Stimulated activated CD8-positive, alpha-beta memory T cell treated with anti-CD3 and anti-CD28 coated beads, Interleukin-7, amount 100 ng/mL, for 24 hours (primary cell): ENCODE measurements around the gene TENT5C.

Experiments used
- DNase-seq: peaks from one replicate; pipeline ENCODE4 v3.0.0-alpha.2; 2020; ENCODE audit warnings: low read depth

The TENT5C gene

GRCh38 chr1:117657949-117658660 is 52.3 kb downstream of the TENT5C start:
- DNase-seq: no peak

DNA sequence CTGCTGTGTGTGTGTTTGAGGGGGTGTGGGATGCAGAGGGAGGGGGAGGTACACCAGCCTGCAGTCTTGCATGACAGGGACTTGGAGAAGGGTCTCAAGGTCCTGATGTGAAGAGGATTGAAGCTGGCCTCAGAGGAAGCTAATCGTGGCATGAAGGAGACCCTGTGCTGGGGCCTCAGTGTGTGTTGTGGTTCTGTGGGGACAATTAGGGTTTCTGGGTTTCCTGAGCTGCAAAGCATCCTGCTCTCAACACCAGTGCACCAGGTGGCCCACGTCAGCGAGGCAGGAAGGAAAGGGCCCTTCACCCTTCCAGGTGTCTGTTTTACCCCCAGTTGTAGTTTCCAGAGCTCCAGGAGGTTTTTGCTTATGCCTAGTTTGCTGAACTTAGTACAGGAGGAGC is 52.8 kb downstream of the TENT5C start:
- no peak for DNase-seq

- no peak for DNase-seq
Measured at GRCh38 chr1:117659550-117660270, 53.9 kb downstream of the TENT5C start.

DNA sequence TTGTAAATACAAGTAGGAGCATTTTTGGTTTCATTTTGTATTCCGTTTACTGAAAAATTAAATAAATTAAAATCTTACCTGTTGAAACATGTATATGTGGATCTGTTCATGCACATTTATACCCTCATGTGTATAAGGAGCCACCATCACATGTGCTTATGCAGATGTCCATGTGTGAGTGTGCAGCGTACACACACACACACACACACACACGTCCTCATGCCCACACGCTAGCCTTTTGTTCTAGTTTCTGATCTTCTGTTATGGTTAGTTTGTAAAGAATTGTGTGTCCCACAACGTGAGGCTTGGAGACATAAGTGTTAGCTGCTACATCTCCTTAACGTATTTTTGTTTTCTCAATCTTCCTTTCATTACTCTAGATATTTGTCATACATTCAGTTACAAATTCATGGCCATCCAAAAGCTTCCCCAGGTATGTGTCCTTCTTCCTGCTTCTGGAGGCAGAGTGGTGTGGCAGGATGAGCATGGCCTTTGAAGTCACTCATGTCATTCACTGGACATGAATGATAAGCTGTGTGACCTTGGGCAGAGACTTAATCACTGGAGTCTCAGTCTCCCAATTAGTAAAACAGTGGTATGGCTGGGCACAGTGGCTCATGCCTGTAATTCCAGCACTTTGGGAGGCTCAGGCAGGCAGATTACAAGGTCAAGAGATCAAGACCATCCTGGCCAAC is 54.6 kb downstream of the TENT5C start:
- no peak for DNase-seq

DNA sequence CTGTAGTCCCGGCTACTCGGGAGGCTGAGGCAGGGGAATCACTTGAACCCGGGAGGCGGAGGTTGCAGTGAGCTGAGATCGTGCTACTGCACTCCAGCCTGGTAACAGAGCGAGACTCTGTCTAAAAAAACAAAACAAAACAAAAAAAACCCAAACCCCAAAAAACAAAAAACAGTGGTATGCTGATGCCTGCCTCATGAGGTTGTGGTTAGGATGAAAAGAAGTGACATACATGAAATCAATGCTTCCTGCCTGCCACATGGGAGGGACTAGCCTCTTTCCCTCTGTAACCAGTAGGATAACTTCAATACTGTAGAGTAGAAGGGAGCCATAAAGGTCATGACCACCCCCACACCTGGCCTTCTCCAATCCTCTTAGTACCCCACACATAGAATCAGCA is 55.2 kb downstream of the TENT5C start:
- no peak for DNase-seq

- no peak for DNase-seq
Measured at GRCh38 chr1:117662667-117663066, 56.8 kb downstream of the TENT5C start.

DNA sequence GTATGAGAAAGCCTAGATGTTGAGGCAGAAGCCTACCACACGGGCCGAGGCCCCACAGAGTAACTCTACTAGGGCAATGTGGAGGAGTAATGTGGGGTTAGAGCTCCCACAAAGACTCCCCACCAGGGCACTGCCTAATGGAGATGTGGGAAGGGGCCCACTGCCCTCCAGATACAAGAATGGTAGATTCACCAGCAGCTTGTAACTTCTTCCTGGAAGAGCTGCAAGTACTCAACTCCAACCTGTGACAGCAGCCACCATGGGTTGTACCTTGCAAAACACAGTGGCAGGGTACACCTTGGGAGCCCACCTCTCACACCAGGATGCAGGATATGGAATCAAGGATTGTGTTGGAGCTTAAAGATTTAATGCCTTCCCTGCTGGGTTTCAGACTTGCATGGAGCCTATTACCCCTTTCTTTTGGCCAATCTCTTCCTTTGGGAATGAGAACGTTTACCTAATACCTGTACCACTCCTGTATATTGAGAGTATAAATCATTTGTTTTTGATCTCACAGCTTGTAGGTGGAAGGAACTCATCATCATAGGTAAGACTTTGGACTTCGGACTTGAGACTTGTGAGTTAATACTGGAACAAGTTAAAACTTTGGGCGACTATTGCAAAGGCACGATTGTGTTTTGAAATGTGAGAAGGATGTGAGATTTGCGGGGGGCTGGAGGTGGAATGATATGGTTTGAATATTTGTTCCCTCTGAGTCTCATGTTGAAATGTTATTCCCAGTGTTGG is 57.5 kb downstream of the TENT5C start:
- DNase-seq: no peak

- no peak for DNase-seq
Measured at GRCh38 chr1:117664314-117664713, 58.5 kb downstream of the TENT5C start.

DNA sequence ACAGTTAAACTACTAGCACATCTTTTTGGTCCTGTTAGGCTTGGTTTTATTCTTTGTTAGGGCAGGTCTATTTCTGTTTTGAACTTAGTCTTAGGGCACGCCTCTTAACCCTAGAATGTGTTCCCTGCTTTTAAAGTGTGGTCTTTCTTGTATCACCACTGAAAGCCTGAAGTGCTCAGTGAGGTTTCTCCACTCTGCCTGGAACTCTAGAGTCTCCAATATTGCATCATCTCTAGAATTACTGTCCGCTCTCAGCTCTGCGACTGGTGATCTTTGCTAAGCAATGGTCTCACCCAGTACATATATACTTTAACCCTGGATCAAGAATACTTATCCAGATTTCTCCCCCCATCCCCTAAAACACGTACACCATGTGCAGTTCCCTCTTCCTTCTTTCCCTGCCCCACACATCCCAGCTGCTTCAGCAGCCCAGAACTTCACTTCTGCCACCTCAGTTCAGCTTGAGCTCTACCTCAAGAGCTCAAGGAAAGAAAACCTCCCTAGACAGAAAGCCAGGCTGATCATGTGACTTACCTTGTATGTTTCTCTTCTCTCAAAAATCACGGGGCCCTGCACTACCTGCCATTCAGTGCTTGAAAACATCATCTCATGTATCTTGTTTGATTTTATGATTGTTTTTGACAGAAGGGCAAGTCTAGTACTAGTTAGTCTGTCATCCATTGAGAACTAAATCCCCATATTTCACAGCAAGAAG is 59.9 kb downstream of the TENT5C start:
- DNase-seq: no peak

DNA sequence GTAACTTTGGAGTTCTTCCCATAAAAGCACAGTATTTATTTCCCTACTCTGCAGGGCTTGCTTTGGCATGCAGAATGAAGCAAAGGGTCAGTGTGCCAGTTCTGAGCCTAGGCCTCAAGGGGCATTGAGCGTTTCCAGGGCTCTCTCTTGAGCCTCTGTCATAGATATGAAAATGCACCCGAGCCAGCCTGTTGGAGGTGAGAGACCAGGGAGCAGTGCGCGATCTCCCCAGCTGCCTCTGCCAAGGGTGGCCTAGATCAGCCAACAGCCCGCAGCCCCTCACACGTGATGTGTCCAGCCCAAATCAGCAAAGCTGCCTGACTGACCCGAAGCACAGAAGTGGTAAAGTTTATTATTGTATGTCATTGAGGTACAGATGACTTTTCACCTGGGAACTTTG is 63.7 kb downstream of the TENT5C start:
- no peak for DNase-seq

DNA sequence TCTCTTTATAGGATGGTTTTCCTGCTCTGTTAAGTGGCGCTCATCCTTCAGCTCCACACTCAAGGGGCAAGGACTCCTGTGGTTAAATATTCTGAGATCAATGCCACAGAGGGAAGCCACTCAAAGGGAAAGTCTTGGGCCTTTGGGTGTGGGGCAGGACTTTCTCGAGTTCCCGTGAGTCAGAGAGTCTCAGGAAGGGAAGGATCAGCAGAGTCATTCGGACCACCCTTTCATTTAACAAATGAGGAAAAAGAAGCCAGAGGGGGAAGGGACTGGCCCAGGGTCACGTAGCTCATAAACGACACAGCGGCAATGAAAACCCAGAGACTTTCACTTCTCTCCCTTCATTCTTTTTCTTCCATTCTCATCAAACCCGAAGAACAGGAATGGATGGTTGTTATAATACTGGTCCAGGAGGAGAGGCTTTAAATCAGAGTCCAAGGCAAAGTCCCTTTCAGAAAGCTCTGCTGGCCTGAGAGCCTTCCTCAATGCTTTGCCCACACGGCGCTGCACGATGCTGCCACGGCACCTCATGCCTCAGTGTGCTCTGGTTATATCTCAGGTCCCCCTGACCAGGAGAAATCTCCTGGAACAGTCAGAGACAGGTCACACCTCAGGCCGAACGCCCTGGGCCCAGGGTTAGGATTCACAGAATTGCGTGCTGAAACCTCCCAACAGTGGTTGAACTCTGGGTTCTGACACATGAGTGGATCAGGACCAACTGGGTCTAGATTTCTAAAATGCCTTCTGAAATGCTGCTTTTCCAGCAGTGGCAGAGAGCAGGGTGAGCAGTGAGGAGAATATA is 65.3 kb downstream of the TENT5C start:
- no peak for DNase-seq

DNA sequence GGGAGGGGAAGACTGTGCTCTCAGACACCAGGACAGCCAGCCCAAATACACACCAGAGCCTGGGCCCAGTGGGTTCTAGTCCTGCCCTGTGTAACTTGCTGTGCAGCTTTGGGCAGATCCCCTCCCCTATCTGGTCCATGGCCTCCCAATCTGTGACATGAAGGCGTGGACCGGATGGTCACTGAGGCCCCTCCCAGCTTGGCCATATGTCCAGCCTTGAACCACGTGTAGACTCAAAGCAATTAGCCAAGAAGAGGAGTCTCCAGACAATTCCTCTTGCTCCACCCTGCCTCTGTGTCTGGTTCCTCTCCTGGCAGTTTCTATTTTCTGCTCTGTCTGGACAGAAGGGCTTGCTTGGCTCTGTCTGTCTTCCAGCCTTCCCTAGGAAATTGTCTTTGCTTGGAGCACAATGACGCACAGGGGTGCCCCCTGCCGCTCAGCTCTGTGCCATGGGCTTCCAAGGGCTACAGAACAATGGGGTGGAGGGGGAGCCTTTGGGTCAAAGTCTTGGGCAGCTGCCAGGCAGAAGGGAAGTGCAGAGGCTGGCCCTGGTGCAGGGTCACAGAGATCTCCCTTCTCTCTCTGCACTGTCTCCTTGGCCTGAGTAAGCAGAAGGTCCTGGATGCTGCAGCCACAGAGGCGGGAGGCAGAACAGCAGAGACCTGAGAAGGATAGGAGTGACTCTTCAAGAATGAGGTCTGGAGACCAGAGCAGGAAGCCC is 66.1 kb downstream of the TENT5C start:
- DNase-seq: no peak

DNA sequence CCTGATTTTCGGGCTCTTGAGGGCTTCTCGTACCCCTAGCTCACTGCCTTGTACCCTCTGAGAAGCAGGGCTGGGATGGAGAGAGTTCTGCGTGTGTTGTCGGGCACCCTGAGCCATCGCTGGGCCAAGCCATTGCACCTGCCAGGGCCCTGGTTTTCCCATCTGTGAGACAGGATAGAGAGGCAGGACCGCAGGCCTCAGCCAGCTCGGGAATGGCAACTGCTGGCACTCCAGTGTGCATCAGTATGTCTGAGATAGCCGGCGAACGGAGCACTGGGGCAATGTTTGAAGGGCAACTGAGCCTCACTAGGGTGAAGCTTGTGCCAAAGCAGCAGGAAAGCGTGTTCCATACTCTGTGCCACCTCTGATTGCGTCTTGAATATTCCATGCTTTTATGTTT is 66.9 kb downstream of the TENT5C start:
- DNase-seq: no peak

DNA sequence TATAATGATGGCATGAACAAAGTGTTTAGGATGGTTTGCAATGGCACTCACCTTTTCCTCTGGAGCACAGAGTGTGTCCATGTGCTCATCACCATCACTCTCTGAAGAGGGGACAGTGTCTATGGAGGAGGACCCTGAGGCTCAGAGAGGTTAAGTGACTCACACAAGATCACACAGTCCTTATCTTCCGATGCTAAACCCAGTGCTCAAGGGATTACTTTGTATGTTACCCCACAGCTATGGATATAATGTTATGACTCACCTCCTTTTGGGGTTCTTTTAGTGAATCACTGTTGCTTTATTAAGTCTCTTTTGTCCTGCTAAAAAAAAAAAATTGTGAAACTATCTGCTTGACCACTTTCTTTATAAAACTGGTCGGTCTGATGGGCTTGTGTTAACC is 67.6 kb downstream of the TENT5C start:
- no peak for DNase-seq

DNA sequence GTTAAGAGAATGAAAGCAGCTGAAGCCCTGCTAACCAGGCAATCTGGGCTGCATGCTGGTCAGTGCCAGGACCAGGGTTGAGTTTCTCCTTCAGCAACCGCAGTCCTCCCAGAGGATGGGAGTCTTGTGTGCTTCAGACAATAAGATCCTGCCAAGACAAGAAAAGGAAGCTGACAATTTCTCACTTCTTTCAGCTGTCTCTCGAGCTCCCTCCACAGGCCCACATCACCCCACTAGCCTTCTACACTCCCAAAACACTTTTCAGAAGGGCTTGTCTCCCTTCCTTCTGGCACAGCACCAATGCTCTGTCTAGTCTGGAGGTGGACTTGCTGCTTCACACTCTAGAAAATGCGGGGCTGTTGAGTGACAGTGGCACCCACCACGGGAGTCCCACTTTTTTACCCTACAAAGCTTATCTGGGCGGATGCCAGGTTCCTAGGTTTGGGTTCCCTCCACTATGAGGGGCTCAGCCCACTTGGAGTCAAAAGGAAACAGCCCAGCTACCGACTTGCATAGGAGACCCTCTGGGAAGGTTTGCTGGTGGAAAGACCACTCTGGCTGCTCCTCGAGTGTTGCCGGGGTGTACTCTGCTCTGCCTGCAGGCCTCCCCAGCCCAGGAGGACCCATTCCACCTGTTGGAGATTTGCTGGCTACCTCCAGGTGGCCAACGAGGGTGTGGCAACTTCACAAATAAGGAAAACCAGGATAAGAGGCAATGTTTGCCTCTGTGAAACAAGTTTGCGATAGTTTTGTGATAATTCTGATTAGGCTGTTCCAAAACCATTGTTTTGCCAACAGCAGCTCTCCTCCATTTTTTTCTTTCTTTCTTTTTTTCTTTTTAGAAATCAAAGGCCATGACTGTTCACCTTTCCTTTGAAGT is 68.9 kb downstream of the TENT5C start:
- DNase-seq: no peak

- DNase-seq: no peak
Measured at GRCh38 chr1:117675907-117676430, 70.1 kb downstream of the TENT5C start.

GRCh38 chr1:117676615-117677130 is 70.8 kb downstream of the TENT5C start:
- no peak for DNase-seq
